ENCODE data around the gene LRCH4.

DNA sequence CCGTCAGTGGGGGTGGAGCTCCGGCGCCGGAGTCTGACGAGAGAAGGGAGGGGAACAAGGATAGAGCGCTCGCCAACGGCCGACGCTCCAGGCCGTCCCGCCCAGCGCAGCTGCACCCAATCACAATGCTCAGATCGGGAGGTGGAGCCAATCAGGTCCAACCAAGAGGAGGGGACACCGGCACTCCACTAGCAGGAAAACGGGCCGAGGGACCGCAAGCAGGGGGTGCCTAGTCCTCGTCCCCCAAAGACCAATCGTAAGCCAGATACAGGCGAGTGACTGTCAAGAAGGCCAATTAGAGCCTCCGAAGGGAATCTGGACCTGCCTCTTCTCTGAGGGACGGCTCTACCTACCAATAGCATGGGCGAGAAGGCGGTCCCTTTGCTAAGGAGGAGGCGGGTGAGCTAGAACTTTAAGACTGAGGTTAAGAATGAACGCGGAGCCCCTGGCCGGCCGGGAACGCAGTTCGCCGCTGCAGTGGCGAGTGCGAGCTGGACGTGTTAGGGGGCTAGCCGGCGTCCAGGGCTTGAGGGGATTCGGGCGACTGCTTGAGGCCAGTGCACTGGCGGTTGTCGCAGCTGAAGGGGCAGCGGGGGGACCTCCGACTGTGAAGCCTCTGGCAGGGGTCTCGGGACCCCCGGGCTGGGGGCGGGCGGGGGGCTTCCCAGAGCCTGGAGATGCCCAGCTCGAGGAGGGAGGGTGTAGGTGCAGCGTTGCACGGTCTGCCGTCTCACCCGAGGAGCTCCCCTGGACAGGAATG, 517 bp upstream of the LRCH4 start, which contains the start of gene FBXO24:
- no peak for TF ChIP-seq EZH2 (IDR thresholded peaks at IDR 0.05; ENCODE audit: borderline replicate concordance, low read depth, low read length, poor library complexity, severe bottlenecking)
- TF ChIP-seq, protein P1, sequence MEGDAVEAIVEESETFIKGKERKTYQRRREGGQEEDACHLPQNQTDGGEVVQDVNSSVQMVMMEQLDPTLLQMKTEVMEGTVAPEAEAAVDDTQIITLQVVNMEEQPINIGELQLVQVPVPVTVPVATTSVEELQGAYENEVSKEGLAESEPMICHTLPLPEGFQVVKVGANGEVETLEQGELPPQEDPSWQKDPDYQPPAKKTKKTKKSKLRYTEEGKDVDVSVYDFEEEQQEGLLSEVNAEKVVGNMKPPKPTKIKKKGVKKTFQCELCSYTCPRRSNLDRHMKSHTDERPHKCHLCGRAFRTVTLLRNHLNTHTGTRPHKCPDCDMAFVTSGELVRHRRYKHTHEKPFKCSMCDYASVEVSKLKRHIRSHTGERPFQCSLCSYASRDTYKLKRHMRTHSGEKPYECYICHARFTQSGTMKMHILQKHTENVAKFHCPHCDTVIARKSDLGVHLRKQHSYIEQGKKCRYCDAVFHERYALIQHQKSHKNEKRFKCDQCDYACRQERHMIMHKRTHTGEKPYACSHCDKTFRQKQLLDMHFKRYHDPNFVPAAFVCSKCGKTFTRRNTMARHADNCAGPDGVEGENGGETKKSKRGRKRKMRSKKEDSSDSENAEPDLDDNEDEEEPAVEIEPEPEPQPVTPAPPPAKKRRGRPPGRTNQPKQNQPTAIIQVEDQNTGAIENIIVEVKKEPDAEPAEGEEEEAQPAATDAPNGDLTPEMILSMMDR (conservative IDR thresholded peaks at IDR 0.05; ENCODE audit: low read depth, low read length), result no peak

All from A673 (cell line).